GM21367 (cell line): ENCODE results near the gene RASD1.

Experiments
- ATAC-seq: cut with Tn5 transposase; IDR thresholded peaks from one replicate; pipeline ENCODE4 v1.9.1; 2021; ENCODE audit not compliant: unreplicated experiment

Gene RASD1

DNA sequence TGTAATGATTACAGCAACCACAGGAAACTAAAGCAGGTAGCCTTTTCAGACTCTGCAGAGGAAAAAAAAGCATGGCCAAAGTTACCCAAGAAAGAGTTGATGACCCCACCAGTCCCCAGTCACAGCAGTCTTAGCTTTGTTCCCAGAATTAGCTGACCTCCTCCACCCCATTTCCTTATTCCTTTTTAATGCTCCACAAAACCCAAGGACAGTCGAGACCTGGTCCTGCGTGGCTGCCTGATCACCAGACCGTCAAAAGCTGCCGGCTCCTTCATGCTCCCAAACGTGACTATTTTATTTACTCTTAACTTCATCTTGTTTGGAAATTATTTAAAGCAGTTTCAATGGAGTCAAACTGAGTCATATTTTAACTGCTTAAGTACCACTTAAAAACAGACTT lies 48.1 kb downstream of the RASD1 start:
- ATAC-seq = no peak

DNA sequence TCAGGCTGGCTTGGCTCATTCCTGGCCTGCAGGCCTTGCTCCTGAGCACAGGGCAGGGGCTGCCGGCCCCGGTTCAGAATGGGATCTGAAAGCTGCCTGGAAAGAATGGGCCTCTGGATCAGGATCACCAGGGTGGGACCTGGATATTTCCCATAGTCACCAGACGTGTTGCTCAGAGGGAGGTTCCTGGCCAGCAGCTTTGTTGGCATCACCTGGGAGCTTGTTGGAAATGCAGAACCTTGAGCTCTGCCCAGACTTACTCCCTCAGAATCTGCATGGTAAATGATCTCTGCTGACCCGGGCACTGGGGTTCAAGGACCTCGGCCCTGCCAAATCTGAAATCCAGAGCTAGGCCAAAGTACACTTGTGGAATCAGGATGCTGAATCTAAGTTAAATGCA lies 48.9 kb downstream of the RASD1 start:
- ATAC-seq = no peak

DNA sequence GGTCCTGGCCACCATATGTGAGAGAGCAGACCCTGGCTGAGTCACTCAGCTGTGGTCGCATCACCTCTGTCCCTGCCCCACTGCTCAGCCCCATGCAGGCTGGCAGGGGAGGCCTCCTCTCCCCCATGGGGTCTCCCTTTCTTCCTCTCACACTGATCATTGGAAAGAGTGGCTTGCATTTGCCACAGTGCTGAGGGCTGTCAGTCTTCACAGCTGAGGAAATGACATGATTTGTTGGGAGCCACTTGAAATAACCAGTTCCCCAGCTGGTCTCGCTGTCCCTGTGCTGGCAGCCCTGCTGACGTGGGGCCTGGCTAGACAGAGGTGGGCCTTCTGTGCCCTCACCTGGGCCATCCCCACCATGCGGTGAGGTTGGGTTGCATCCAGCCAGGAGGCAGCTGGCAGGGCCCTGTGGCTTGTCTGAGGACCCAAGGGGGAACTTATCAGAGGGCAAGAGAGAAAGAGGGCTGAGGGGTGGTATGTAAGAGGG lies 49.5 kb downstream of the RASD1 start:
- no peak for ATAC-seq

DNA sequence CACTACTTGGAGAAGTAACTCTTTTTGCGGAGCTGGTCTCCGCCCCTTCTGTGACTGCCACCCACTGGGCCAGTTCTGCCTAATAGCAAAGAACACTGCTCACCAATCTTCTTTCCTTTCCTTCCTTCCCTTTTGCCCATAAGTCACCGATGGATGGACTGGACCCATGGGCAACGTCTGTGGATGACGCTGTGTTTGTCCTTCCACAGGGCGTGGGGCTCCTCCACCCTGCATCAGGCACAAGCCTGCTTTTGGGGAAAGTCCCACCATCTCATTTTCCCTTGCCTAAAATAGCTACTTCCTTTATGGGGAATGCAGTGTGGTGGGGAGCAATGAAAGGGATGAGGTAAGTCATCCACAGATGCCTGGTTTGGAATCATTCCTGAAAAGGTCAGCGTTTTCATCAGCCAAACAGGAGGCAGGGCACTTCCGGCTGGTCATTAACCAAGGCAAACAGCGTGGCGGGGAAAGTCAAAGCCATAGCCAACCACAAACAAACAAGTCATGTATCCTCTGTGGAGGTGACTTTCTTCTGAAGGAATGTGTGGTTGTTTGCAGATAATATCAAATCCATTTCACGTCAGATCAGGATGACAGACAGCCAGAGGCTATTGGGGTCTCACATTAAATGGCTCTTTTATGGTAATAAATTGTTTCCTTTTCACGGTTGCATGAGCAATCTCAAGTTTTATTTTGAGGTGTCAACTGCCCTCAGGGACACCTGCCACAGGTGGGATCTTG lies 50.1 kb downstream of the RASD1 start:
- no peak for ATAC-seq

DNA sequence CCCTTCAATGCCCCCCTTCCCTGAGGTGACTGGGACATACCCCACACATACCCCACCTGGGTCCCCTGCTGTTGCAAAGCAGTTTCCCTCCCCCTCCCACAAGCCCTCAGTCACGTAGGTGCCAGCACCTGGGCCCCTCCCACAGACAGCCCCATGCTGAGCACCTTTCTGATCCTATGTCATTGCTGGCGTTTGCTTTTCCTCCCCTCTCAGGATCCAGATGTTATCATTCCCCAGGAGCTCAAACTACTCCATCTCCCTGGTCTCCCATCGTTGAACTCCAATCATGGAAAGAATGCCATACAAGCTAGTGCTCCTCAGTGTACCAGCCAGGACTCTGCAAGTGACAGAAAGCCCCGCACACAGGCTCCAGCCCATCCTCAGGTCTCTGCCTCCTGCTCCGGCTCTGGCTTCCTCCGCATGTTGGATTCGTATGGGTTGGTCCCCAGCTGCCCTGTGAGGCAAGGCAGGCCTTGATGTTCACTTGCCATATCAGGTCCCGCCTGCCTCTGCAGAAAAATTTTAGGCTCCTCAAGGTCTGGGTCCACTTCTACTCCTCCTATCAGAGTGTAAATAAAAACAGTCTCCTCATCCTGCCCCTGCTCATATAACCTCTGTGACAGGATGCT lies 50.8 kb downstream of the RASD1 start:
- no peak for ATAC-seq
